ENCODE data around the gene SLCO1C1.

SLCO1C1 gene

DNA sequence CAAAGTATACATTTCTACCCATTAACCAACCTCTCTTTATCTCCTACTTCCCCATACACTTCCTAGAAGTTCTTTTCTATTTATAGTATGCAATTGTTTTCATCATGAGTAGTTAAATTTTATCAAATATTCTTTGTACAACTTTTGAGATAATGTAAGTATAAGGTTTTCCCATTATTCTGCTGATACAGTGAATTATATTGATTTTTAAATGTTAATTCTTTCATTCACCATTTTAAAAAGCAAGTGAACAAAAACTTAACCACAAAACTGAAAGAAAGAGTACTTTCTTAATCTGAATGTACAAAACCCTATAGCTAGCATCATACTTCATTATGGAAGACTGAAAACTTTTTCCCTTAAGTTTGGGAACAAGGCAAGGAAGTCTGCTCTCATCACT lies 105.9 kb downstream of the SLCO1C1 start:
- Histone ChIP-seq H3K27me3 (replicated peaks; ENCODE audit: control insufficient read depth, insufficient read depth, low read length) (no peaks in the 10 kb centered on the region), H3K4me3 (replicated peaks; ENCODE audit: low read depth, low read length) (no peak overlapping the region), H3K36me3 (ENCODE audit: control insufficient read depth, insufficient read depth, low read length) (no peaks in the 10 kb centered on the region)
- DNase-seq (ENCODE audit: extremely low read depth, insufficient read length): no peak
- TF ChIP-seq, protein P1, sequence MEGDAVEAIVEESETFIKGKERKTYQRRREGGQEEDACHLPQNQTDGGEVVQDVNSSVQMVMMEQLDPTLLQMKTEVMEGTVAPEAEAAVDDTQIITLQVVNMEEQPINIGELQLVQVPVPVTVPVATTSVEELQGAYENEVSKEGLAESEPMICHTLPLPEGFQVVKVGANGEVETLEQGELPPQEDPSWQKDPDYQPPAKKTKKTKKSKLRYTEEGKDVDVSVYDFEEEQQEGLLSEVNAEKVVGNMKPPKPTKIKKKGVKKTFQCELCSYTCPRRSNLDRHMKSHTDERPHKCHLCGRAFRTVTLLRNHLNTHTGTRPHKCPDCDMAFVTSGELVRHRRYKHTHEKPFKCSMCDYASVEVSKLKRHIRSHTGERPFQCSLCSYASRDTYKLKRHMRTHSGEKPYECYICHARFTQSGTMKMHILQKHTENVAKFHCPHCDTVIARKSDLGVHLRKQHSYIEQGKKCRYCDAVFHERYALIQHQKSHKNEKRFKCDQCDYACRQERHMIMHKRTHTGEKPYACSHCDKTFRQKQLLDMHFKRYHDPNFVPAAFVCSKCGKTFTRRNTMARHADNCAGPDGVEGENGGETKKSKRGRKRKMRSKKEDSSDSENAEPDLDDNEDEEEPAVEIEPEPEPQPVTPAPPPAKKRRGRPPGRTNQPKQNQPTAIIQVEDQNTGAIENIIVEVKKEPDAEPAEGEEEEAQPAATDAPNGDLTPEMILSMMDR (IDR thresholded peaks at IDR 0.05; ENCODE audit: insufficient read depth, low read length, poor library complexity, severe bottlenecking): no peak

Measured in GM06990 (cell line).